K562 (cell line): ENCODE data around the gene ZBTB48. TPM values are rescaled to one million over a fixed set of nuclear protein-coding genes. Genes with fewer than 3 reads are reported as not detected.

Experiments used
- ARID2 ChIP-seq: fragments of 450-650 bp; IDR thresholded peaks from 2 replicates; pipeline ENCODE4 v1.6.1; 2017; ENCODE audit warnings: antibody characterized with exemption, mild to moderate bottlenecking
- BACH1 ChIP-seq: fragments of 200-800 bp; sonication (Bioruptor generic); IDR thresholded peaks from 2 replicates; pipeline ENCODE4 v1.6.1; 2016; ENCODE audit warnings: missing genetic modification characterization, missing compliant biosample characterization
- CC2D1A ChIP-seq: fragments of 450-650 bp; IDR thresholded peaks from 2 replicates; pipeline ENCODE4 v1.6.1; 2017; ENCODE audit warnings: mild to moderate bottlenecking
- CTBP1 ChIP-seq: fragments of 450-650 bp; IDR thresholded peaks from 2 replicates; pipeline ENCODE4 v1.6.1; 2016; ENCODE audit warnings: borderline replicate concordance
- KAT7 ChIP-seq: sonication (generic); formaldehyde crosslinking; IDR thresholded peaks from 2 replicates; pipeline ENCODE4 v1.8.0; 2022; ENCODE audit warnings: missing genetic modification reagents, mild to moderate bottlenecking, borderline replicate concordance
- PHF8 ChIP-seq: fragments of 200-600 bp; sonication (generic); IDR thresholded peaks from 2 replicates; pipeline ENCODE4 v1.6.1; 2012; ENCODE audit warnings: mixed run types, mild to moderate bottlenecking, inconsistent platforms, low read length, moderate library complexity, borderline replicate concordance
- POLR2A ChIP-seq: fragments of 450-650 bp; conservative IDR thresholded peaks from 2 replicates; pipeline ENCODE4 v1.6.1; 2016
- POLR2G ChIP-seq: fragments of 200-400 bp; formaldehyde crosslinking; IDR thresholded peaks from 2 replicates; pipeline ENCODE4 v1.6.1; 2017; ENCODE audit warnings: low read depth, mild to moderate bottlenecking, antibody characterized with exemption, low read length, moderate library complexity
- PREB ChIP-seq: sonication (generic); formaldehyde crosslinking; IDR thresholded peaks from 2 replicates; pipeline ENCODE4 v1.8.1; 2023; ENCODE audit warnings: mild to moderate bottlenecking, missing genetic modification reagents
- RAD21 ChIP-seq, 2 experiments: fragments of 250-450 bp in 1 of 2; fragments of 450-650 bp in 1 of 2; sonication (Bioruptor Pico) in 1 of 2; formaldehyde crosslinking in 1 of 2; IDR thresholded peaks in 1 of 2; conservative IDR thresholded peaks in 1 of 2; 2 replicates each; pipeline versions ENCODE4 v1.4.0 to v1.8.0; 2020 to 2022; ENCODE audit warnings: mild to moderate bottlenecking in 2 of 2, moderate library complexity in 1 of 2
- RB1 ChIP-seq: fragments of 450-650 bp; IDR thresholded peaks from 2 replicates; pipeline ENCODE4 v1.6.1; 2017; ENCODE audit warnings: low read depth, mild to moderate bottlenecking
- RBM39 ChIP-seq: fragments of 200-400 bp; formaldehyde crosslinking; optimal IDR thresholded peaks from 2 replicates; pipeline ENCODE3; 2018; ENCODE audit warnings: low read depth, low read length
- SP1 ChIP-seq: sonication (generic); formaldehyde crosslinking; IDR thresholded peaks from 2 replicates; pipeline ENCODE4 v1.8.1; 2022; ENCODE audit warnings: mild to moderate bottlenecking, missing genetic modification reagents
- TEAD4 ChIP-seq, 2 experiments: sonication (generic) in 1 of 2; formaldehyde crosslinking in 1 of 2; IDR thresholded peaks; 2 replicates each; pipeline versions ENCODE4 v1.6.1 to v1.8.0; 2012 to 2022; ENCODE audit warnings: borderline replicate concordance in 1 of 2, inconsistent platforms in 1 of 2, low read length in 1 of 2, mild to moderate bottlenecking in 1 of 2, missing genetic modification reagents in 1 of 2
- ZBTB1 ChIP-seq: sonication (generic); formaldehyde crosslinking; IDR thresholded peaks from 2 replicates; pipeline ENCODE4 v1.8.1; 2023; ENCODE audit warnings: missing genetic modification reagents, low read depth, mild to moderate bottlenecking, borderline replicate concordance
- ZC3H4 ChIP-seq: sonication (generic); formaldehyde crosslinking; IDR thresholded peaks from 2 replicates; pipeline ENCODE4 v1.9.0; 2021; ENCODE audit warnings: missing genetic modification reagents, borderline replicate concordance
- ZNF785 ChIP-seq: fragments of 250-450 bp; sonication (Bioruptor Pico); IDR thresholded peaks from 2 replicates; pipeline ENCODE4 v1.4.0; 2020; ENCODE audit warnings: mild to moderate bottlenecking
- ZZZ3 ChIP-seq: fragments of 450-650 bp; IDR thresholded peaks from 2 replicates; pipeline ENCODE4 v1.6.1; 2016; ENCODE audit warnings: antibody characterized with exemption, mild to moderate bottlenecking, moderate library complexity
- polyA plus RNA-seq, 8 experiments: library from polyadenylated mRNA; depleted of rRNA in 4 of 8; stranded (reverse) in 5 of 8; unstranded in 3 of 8; fragments of >200 nt; fragmentation: Nextera tagmentation in 2 of 8; fragmentation: Illumina TruSeq in 1 of 8; extraction: Ambion mirVana in 2 of 8; extraction: Trizol in 1 of 8; gene quantifications; 2 replicates each; pipeline versions ENCODE4 v1.2.1 to v1.2.3, GENCODE V29; 2011 to 2014; ENCODE audit warnings: inconsistent platforms in 1 of 8, missing spikeins in 1 of 8
- total RNA-seq, 7 experiments: library from RNA; depleted of rRNA in 6 of 7; stranded (reverse); fragments of >200 nt in 6 of 7; fragmentation: Illumina TruSeq in 2 of 7; extraction: Trizol in 2 of 7; gene quantifications; 2 replicates each; pipeline versions ENCODE4 v1.2.1 to v1.2.3, GENCODE V29; 2011 to 2021; ENCODE audit warnings: low replicate concordance in 1 of 7
- TF ChIP-seq, protein P1 (sequence below): conservative IDR thresholded peaks from 2 replicates; pipeline ENCODE4 v1.6.1; 2011; ENCODE audit warnings: low read depth, mild to moderate bottlenecking, low read length; ENCODE audit not compliant: control insufficient read depth

ZBTB48 gene
- total and polyA plus RNA-seq, 9 of the 15 experiments (the other 6 are each of a cell fraction or from before 2014, with no cell fraction given), result 1.9 to 66.9 (median 29.5) TPM

DNA sequence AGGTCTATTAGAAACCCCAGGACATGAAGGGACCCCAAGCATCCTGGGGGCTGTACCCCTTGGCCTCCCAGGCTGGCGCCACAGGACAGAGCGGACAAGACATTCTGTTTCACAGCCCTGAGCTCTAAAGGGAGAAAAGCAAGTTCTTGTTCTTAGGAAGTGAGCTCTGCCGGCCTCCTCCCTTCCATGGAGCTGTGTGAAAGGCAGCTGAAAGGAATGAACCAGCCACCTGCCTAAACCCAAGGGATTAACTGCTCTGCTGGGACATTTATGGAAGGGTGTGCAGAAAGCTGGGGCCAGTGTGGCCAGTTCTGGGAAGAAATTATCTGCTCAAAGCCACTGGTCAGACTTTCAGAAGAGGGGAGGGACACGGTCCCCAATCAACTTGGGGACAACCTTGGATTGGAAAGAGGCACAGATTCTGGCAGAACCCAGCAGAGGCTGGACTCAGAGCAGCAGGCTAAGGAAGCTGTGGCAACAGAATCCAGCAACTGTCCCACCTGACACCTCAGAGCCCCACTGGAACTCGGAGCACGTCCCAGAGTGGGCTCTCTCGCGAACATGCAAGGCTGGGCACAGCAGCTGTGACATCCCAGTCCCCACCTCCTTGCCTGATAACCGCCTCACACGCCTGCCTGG lies 20.7 kb downstream of the ZBTB48 start (continued):
- TF ChIP-seq RBM39, result no peak
- TF ChIP-seq SP1 (CRISPR knock-in tag), result 0 out of 2 replicates have a peak, but pooled peaks have one; percentile 62
- TF ChIP-seq BACH1 (tag), result no peak
- TF ChIP-seq TEAD4 (IDR thresholded peaks at IDR 0.05; ENCODE audit: low read length), result 0 out of 2 replicates have a peak, but pooled peaks have one; percentile 5
- TF ChIP-seq TEAD4 (CRISPR knock-in tag; IDR thresholded peaks at IDR 0.05; ENCODE audit: borderline replicate concordance), result no peak
- TF ChIP-seq PREB (CRISPR knock-in tag), result 0 out of 2 replicates have a peak, but pooled peaks have one; percentile 52
- 0 out of 2 replicates have a peak, but pooled peaks have one; percentile 10 for TF ChIP-seq CC2D1A
- TF ChIP-seq ZZZ3, result no peak
- 0 out of 2 replicates have a peak, but pooled peaks have one; percentile 26 for TF ChIP-seq ARID2
- peak; percentile 66; the same call in 1 of the 2 replicates for TF ChIP-seq ZBTB1 (CRISPR knock-in tag)
- 0 out of 2 replicates have a peak, but pooled peaks have one; percentile 57 for TF ChIP-seq CTBP1
- TF ChIP-seq POLR2G, result 0 out of 2 replicates have a peak, but pooled peaks have one; percentile 35
- peak; percentile 16; the same call in 1 of the 2 replicates for TF ChIP-seq PHF8
- TF ChIP-seq ZC3H4 (CRISPR knock-in tag), result peak; percentile 52; the same call in 1 of the 2 replicates
- peak; percentile 68 for TF ChIP-seq KAT7 (CRISPR knock-in tag)
- TF ChIP-seq POLR2A, result 0 out of 2 replicates have a peak, but pooled peaks have one; percentile 32
- TF ChIP-seq, protein P1, sequence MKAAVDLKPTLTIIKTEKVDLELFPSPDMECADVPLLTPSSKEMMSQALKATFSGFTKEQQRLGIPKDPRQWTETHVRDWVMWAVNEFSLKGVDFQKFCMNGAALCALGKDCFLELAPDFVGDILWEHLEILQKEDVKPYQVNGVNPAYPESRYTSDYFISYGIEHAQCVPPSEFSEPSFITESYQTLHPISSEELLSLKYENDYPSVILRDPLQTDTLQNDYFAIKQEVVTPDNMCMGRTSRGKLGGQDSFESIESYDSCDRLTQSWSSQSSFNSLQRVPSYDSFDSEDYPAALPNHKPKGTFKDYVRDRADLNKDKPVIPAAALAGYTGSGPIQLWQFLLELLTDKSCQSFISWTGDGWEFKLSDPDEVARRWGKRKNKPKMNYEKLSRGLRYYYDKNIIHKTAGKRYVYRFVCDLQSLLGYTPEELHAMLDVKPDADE, result peak; percentile 23
- no peak for TF ChIP-seq RAD21 (CRISPR knock-in tag; conservative IDR thresholded peaks at IDR 0.05 in 1 of 2, IDR thresholded peaks at IDR 0.05 in 1 of 2)
- TF ChIP-seq ZNF785 (CRISPR knock-in tag), result no peak
- TF ChIP-seq RB1, result 0 out of 2 replicates have a peak, but pooled peaks have one; percentile 25
- TF ChIP-seq, all 486 proteins: peak for 31
